GM19328 (cell line): Measurements from ENCODE around the gene USHBP1.
A peak's percentile ranks its signal among the peaks of the same experiment; 100 is the strongest.

Source experiments
- ATAC-seq: cut with Tn5 transposase; IDR thresholded peaks from one replicate; pipeline ENCODE4 v1.9.1; 2021; ENCODE audit warnings: mild to moderate bottlenecking, moderate library complexity; ENCODE audit not compliant: unreplicated experiment

The USHBP1 gene

DNA sequence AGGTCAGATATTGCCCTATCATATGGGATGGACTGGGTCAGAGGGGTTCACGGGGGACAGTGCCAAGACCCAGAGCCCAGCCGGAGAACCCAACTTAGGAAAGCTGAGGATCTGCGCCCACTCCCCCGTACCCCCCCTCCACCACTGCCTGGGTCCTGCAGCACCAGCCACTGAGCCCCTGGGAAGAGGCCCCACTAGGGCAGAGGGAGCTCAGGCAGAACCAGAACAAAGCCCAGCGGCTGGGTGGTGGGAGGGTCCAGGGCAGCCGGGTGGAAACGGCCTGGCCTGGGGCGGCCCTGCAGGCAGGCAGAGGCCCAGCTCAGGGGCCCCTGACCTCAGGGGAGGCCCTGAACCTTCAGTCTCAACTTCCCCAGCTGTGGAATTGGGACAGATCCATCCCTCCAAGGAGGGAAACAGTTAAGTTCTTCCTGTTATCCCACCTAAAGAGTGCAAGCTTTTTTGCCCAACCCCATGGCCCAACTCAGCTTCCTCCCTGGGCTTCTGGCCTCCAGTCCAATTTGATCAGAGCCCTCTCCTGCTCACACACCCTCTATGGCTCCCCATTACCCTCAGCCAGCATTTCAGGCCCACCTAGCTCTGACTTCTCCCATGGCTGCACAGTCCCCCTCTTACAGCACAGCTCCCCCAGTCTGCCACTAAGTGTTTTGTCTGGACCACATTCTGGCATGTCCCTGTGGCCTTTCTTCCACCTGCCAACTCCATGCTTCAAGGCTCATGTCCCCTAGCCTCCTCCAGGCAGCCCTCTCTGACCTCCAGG is 21.9 kb downstream of the USHBP1 start:
- no peak for ATAC-seq

GRCh38 chr19:17240826-17241399 is 23.6 kb downstream of the USHBP1 start:
- ATAC-seq = no peak

- ATAC-seq = no peak
Measured at GRCh38 chr19:17240062-17240752, 24.3 kb downstream of the USHBP1 start.

GRCh38 chr19:17237747-17238706 is 26.5 kb downstream of the USHBP1 start:
- ATAC-seq = no peak

DNA sequence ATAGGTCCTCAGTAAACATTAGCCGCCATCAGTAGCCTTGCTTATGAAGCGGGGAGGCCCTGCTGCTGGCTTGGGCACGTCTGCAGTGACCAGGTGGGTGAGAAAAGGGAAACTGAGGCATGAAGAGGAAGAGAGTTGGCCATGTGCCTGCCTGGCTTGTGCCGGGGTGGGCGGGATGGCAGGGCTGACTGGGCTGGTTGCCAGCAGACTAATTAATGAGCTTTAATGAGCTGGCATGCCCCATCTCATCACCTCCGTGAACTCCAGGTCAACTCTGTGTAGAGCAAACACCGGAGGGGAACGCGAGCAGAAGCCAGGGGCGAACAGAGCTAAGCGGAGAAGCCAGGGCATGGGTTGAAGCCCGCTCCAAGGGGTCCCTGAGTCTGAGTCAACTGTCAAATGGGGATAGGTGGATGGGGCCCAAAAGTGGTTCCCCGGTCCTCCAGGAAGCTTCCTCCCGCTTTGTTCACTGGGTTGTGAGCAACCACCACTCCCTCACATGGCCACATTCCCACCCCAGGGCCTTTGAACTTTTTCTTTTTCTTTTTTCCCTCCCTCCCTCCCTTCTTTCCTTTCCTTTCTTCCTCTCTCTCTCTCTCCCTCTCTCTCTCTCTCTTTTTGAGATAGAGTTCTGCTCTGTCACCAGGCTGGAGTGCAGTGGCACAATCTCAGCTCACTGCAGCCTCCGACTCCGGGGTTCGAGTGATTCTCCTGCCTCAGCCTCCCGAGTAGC is 27.6 kb downstream of the USHBP1 start:
- ATAC-seq = no peak

- ATAC-seq = no peak
Measured at GRCh38 chr19:17235971-17236777, 28.4 kb downstream of the USHBP1 start.

DNA sequence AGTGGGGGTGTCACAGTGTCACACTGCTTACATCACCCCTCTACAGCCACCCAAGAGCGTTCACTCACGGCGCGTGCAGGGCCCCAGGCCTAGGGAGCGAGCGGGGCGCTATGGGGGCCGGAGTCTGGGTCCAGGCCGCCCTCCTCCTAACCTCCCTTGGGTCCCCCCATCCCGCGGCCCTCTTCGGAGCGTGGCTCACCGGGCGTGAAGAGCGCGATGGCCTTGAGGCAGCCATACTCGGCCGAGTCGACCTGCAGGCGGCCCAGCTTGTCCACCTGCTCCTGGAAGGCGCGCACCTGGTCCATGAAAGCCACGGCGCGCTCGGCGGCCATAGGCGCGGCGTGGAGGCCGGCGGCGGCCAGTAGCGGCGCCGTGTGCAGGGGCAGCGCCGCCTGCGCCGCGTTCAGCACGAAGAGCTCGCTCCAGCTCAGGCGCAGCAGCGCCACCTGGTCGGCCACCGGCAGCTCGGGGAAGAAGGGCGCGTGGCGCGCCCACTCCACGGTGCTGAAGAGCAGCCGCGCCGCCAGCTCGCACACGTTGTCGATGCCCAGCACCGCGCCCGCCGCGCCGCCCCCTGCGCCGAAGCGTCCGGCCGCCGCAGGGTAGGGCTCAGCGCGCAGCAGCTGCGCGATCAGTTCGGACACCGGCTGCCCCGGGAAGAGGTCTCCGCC is 29.1 kb downstream of the USHBP1 start:
- peak; percentile 61 for ATAC-seq

GRCh38 chr19:17234911-17235299 is 29.6 kb downstream of the USHBP1 start:
- no peak for ATAC-seq

DNA sequence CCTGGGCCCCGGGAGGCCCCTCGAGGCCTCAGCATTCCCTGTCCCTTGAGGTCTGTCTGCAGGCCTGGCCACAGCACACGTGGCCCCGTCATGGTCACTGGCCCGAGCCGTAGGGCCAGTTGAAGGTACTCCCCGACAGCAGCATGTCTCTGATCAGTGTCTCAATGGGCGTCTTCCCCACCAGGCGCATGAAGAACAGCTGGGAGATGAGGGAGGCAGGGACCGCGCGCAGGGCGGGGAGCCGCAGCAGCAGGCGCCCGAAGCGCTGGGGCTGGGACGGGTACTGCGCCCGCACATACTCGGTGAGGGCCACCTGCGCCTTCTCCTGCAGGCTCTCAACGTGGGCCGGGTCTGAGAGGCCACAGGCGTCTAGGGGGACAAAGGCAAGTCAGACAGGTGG is 32.3 kb downstream of the USHBP1 start:
- no peak for ATAC-seq

- no peak for ATAC-seq
Measured at GRCh38 chr19:17229890-17230289, 34.7 kb downstream of the USHBP1 start.

GRCh38 chr19:17227798-17228367 is 36.7 kb downstream of the USHBP1 start:
- no peak for ATAC-seq

GRCh38 chr19:17226002-17226933 is 38.3 kb downstream of the USHBP1 start, which contains the start of gene OCEL1:
Gene OCEL1, plus strand, starts transcription at chr19:17226226. Its CDS starts 22 bp downstream, at chr19:17226248.
- peak; percentile 88 for ATAC-seq

GRCh38 chr19:17225053-17225452 is 39.5 kb downstream of the USHBP1 start:
- ATAC-seq = no peak

DNA sequence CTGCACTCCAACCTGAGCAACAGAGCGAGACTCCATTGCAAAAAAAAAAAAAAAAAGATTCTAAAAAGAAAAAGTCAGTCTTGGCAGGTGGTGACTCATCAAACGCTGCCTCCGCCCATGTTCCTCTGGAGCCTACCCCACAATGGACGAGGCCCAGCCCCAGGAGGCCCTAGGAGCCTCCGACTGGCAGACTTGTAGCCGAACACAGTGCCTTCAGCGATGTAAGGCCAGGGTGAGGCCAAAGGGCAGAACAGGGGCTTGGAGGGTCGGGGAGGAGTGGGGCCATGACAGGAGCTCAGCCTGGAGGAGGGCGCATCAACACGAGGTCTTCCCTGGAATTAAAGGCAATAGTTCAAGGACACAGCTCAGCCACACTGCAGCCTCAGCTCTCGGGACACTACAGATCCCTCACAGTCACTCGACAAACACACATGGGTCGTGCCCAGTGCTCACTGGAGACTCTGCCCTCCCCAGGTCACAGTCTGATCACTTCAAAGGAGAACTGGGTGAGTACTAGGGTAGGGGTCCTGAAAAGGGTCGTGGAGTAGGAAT is 44.3 kb downstream of the USHBP1 start:
- ATAC-seq = no peak

DNA sequence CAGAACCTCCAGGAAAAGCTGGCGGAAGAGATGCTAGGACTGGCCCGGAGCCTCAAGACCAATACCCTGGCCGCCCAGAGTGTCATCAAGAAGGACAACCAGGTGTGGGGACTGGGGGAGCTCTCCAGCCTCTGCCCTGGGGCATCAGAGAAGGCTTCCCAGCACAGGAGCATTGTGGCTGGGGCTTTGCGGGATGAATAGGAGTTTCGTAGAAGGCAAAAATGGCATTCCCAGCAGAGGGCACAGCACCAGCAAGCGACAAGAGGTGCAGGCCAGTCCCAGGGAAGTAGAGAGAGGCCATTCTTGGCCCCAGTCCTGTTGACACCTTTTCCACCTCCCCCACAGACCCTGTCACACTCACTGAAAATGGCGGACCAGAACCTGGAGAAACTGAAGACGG is 45.3 kb downstream of the USHBP1 start:
- ATAC-seq = no peak

GRCh38 chr19:17216058-17216670 is 48.4 kb downstream of the USHBP1 start:
- ATAC-seq = no peak
